Stomach (tissue), 9 donors: ENCODE measurements around the gene CYB5R4. TPM values are rescaled to one million over a fixed set of nuclear protein-coding genes. Genes with fewer than 3 reads are reported as not detected.

Experiments
- DNase-seq, 2 donors: peaks; one replicate each; pipeline versions ENCODE4 v3.0.0 to v3.0.0-alpha.2; 2013 to 2019
- H3K27ac ChIP-seq, 5 donors: fragments of 200-600 bp in 4 of 5; sonication (generic) in 4 of 5; one replicate each; pipeline ENCODE4 v1.5.1; 2013 to 2019; ENCODE audit warnings: mild to moderate bottlenecking in 1 of 5, moderate library complexity in 1 of 5
- H3K27me3 ChIP-seq, 3 donors: fragments of 200-600 bp; sonication (generic); one replicate each; pipeline ENCODE4 v1.5.1; 2017 to 2019; ENCODE audit warnings: mixed run types in 1 of 3
- H3K36me3 ChIP-seq, 4 donors: fragments of 200-600 bp; sonication (generic); 1 replicate in 3 of 4; 2 replicates in 1 of 4; pipeline ENCODE4 v1.5.1; 2016 to 2019
- H3K4me1 ChIP-seq, 4 donors: fragments of 200-600 bp; sonication (generic); one replicate each; pipeline ENCODE4 v1.5.1; 2016 to 2019
- H3K4me3 ChIP-seq, 4 donors: fragments of 200-600 bp; sonication (generic) in 3 of 4; one replicate each; pipeline ENCODE4 v1.5.1; 2016 to 2019; ENCODE audit warnings: mild to moderate bottlenecking in 1 of 4
- H3K9me3 ChIP-seq, 4 donors: fragments of 200-600 bp; sonication (generic); one replicate each; pipeline ENCODE4 v1.5.1; 2016 to 2019
- EP300 ChIP-seq: sonication (generic); formaldehyde crosslinking; IDR thresholded peaks from one replicate; pipeline ENCODE4 v1.6.1; 2017; ENCODE audit warnings: antibody characterized with exemption
- POLR2A ChIP-seq, 4 donors: fragments of 450-650 bp; IDR thresholded peaks; one replicate each; pipeline ENCODE4 v1.6.1; 2016; ENCODE audit warnings: antibody characterized with exemption in 4 of 4, control low read depth in 2 of 4, mild to moderate bottlenecking in 1 of 4, moderate library complexity in 1 of 4
- POLR2AphosphoS5 ChIP-seq, 3 donors: sonication (generic); formaldehyde crosslinking; IDR thresholded peaks; one replicate each; pipeline ENCODE4 v1.6.1; 2016; ENCODE audit warnings: antibody characterized with exemption in 3 of 3
- WGBS, 5 donors: extraction: QIAGEN DNeasy Blood & Tissue Kit in 3 of 5; methylation state at CpG; one replicate each; pipeline versions ENCODE4 v1.1.5 to v1.1.7; 2013 to 2018; 5-methylcytosine and 5-hydroxymethylcytosine counted together
- intact Hi-C: fragments of 100-400 bp; cut with DNase I; formaldehyde crosslinking; loops from one replicate; pipeline ENCODE4 v1.15.1; 2023; ENCODE audit warnings: low total_unique reads
- polyA plus RNA-seq, 3 donors: library from polyadenylated mRNA; stranded (reverse); fragments of 200-250 nt; gene quantifications; one replicate each; pipeline ENCODE4 v1.2.3, GENCODE V29; 2013
- total RNA-seq, 5 donors: library from RNA; depleted of rRNA; stranded (reverse); fragments of >200 nt; gene quantifications; one replicate each; pipeline versions ENCODE4 v1.1.0 to v1.2.3, GENCODE V29; 2014 to 2016
- TF ChIP-seq, protein P1 (sequence below), 7 experiments: fragments of 450-650 bp in 4 of 7; fragments of 200-600 bp in 3 of 7; sonication (generic) in 3 of 7; IDR thresholded peaks; one replicate each; pipeline ENCODE4 v1.5.1; 2016 to 2019; ENCODE audit warnings: antibody characterized with exemption in 7 of 7, control low read depth in 2 of 7, mild to moderate bottlenecking in 1 of 7
- donor health status: healthy with polysubstance abuse.
- donor health status: Bipolar disorder and iron deficiency.
- donor health status: healthy.

Gene CYB5R4
- total and polyA plus RNA-seq, 8 donors = 0.89 to 50.7 (median 12.4) TPM

DNA sequence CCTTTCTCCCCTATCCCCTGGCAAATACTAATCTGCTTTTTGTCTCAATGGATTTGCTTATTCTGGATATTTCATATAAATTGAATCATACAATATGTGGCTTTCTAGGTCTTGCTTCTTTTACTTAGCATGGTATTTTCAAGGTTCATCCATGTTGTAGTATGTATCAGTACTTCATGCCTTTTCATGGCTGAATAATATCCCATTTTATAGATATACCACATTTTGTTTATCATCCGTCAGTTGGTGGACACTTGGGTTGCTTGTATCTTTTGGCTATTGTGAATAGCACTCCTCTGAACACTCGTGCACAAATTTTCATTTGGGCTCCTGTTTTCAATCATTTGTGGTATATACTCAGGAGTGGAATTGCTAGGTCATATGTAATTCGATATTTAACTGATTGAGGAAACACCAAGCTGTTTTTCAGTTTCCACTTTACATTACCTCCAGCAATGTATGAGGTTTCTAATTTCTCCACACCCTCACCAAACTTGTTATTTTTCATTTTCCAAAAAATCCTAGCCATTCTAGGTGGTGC lies 36.8 kb upstream of the CYB5R4 start:
- intact Hi-C loops = no loop called here
- WGBS, 5 donors = 83 to 88% (median 84%) methylated on average over 3 of the region's 3 CpGs
- TF ChIP-seq, protein P1, sequence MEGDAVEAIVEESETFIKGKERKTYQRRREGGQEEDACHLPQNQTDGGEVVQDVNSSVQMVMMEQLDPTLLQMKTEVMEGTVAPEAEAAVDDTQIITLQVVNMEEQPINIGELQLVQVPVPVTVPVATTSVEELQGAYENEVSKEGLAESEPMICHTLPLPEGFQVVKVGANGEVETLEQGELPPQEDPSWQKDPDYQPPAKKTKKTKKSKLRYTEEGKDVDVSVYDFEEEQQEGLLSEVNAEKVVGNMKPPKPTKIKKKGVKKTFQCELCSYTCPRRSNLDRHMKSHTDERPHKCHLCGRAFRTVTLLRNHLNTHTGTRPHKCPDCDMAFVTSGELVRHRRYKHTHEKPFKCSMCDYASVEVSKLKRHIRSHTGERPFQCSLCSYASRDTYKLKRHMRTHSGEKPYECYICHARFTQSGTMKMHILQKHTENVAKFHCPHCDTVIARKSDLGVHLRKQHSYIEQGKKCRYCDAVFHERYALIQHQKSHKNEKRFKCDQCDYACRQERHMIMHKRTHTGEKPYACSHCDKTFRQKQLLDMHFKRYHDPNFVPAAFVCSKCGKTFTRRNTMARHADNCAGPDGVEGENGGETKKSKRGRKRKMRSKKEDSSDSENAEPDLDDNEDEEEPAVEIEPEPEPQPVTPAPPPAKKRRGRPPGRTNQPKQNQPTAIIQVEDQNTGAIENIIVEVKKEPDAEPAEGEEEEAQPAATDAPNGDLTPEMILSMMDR (IDR thresholded peaks at IDR 0.05) = no peak
- TF ChIP-seq EP300 (no peak), POLR2A (IDR thresholded peaks at IDR 0.05) (no peak), POLR2AphosphoS5 (IDR thresholded peaks at IDR 0.05) (no peak)

DNA sequence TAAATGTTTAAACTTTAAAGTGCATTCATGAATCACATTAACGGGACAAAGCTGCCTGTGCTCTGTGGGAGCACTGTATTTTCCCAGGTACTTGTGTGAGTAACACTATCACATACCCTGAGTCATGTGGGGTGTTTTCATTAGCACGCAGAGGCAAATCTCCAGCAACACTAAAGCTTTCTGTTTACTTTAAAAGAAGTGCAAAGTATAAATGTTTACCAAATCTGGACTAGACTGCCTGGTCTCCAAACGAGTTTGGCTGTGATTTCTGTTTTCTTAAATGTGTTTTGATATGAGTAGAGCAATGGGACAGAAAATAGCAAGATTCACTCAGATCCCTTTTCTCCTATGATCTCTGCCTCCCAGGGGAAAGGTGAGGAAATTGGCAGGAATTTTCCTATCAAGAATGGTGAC lies 35.1 kb upstream of the CYB5R4 start:
- WGBS, 5 donors = 4 to 14% (median 6%) methylated on average over 3 of the region's 3 CpGs
- no peaks in the 10 kb centered on the region for H3K27me3 ChIP-seq
- intact Hi-C loops = no loop called here
- H3K4me1 ChIP-seq = peaks cover 4 to 18% (median 11%) of the 10 kb centered on the region in 4 donors
- H3K36me3 ChIP-seq = no peaks in the 10 kb centered on the region
- H3K9me3 ChIP-seq = no peaks in the 10 kb centered on the region
- H3K4me3 ChIP-seq = no peak overlapping the region
- DNase-seq = peak; percentile 30 to 34
- TF ChIP-seq, protein P1 (IDR thresholded peaks at IDR 0.05) = no peak
- peak in 1 of 3 donors; percentile 51 for TF ChIP-seq POLR2AphosphoS5 (IDR thresholded peaks at IDR 0.05)
- TF ChIP-seq EP300 = no peak
- no peak for TF ChIP-seq POLR2A (IDR thresholded peaks at IDR 0.05)
- peak overlapping the region in 1 of 5 donors; percentile 18 for H3K27ac ChIP-seq

More for the DNA sequence above, 36.8 kb upstream of the CYB5R4 start:
- Histone ChIP-seq H3K36me3 (no peaks in the 10 kb centered on the region), H3K4me3 (no peak overlapping the region), H3K9me3 (no peaks in the 10 kb centered on the region), H3K27ac (no peak overlapping the region), H3K4me1 (peaks cover 4 to 18% (median 11%) of the 10 kb centered on the region in 4 donors), H3K27me3 (no peaks in the 10 kb centered on the region)
- no peak for DNase-seq

DNA sequence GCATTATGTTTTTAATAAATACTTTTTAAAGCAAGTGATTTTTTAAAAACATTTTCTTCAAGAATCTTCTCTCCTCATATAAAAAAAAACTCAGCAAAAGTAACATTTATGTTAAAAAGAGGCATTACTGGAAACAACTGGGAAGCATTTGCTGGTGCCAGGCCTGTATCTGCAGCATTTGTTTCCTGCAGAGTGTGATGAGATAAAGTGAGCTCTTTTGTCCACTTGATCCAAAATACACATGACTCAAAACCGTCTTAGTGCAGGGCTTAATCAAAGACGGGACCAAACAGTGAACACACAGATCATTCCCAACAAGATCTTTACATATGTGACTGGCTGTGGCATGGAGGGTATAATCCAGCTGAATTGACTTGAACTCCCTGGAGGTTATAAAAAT lies 34.7 kb upstream of the CYB5R4 start:
- no peak for DNase-seq
- intact Hi-C loops = no loop called here
- TF ChIP-seq POLR2A (IDR thresholded peaks at IDR 0.05) = no peak
- TF ChIP-seq POLR2AphosphoS5 (IDR thresholded peaks at IDR 0.05) = no peak
- no peak for TF ChIP-seq EP300
- TF ChIP-seq, protein P1 (IDR thresholded peaks at IDR 0.05) = no peak
- peaks cover 4 to 18% (median 11%) of the 10 kb centered on the region in 4 donors for H3K4me1 ChIP-seq
- peak overlapping the region in 1 of 5 donors; percentile 18 for H3K27ac ChIP-seq
- H3K4me3 ChIP-seq = no peak overlapping the region
- WGBS, 5 donors = 3 to 12% (median 6%) methylated on average over 2 of the region's 2 CpGs
- H3K36me3 ChIP-seq = no peaks in the 10 kb centered on the region
- H3K27me3 ChIP-seq = no peaks in the 10 kb centered on the region
- H3K9me3 ChIP-seq = no peaks in the 10 kb centered on the region

DNA sequence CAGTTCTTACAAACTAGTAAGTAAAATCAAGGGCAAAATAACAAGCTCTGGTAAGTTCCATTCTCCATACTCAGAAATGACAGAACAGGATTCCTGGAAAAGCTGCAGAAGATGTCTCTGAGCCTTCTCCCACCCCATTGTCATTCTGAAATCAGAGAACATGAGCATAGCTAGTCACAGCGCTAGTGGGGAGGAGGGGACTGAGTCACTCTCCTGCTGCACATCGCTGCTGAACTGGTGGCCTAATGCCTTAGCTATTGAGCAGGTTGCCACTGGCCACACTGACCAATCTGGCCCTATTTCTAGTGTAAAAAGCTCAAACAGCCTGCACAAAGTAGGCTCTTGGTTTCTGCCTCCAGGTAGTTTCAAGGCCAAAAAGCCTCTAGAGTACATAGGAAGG lies 32.4 kb upstream of the CYB5R4 start:
- Histone ChIP-seq H3K4me3 (no peak overlapping the region), H3K27ac (no peak overlapping the region), H3K27me3 (no peaks in the 10 kb centered on the region), H3K36me3 (no peaks in the 10 kb centered on the region), H3K4me1 (peaks cover 4 to 18% (median 11%) of the 10 kb centered on the region in 4 donors), H3K9me3 (no peaks in the 10 kb centered on the region)
- 61 to 72% (median 63%) methylated on average over 2 of the region's 2 CpGs for WGBS, 5 donors
- DNase-seq = no peak
- TF ChIP-seq POLR2AphosphoS5 (IDR thresholded peaks at IDR 0.05) (no peak), POLR2A (IDR thresholded peaks at IDR 0.05) (no peak), EP300 (no peak)
- TF ChIP-seq, protein P1 (IDR thresholded peaks at IDR 0.05) = no peak
- intact Hi-C loops = no loop called here
